OCI-LY7 (cell line): ENCODE data around the gene YPEL4.

Source experiments
- EZH2phosphoT487 ChIP-seq: fragments of 200-600 bp; sonication (generic); IDR thresholded peaks from 2 replicates; pipeline ENCODE4 v1.6.1; 2018; ENCODE audit warnings: low read depth, borderline replicate concordance, mild to moderate bottlenecking, mixed run types, antibody characterized with exemption, low read length, moderate library complexity, mixed read lengths
- TF ChIP-seq, protein P1 (sequence below): fragments of 200-600 bp; sonication (generic); conservative IDR thresholded peaks from 2 replicates; pipeline ENCODE4 v1.5.1; 2014; ENCODE audit warnings: mild to moderate bottlenecking, antibody characterized with exemption, low read length, moderate library complexity, mixed read lengths

- TF ChIP-seq, protein P1, sequence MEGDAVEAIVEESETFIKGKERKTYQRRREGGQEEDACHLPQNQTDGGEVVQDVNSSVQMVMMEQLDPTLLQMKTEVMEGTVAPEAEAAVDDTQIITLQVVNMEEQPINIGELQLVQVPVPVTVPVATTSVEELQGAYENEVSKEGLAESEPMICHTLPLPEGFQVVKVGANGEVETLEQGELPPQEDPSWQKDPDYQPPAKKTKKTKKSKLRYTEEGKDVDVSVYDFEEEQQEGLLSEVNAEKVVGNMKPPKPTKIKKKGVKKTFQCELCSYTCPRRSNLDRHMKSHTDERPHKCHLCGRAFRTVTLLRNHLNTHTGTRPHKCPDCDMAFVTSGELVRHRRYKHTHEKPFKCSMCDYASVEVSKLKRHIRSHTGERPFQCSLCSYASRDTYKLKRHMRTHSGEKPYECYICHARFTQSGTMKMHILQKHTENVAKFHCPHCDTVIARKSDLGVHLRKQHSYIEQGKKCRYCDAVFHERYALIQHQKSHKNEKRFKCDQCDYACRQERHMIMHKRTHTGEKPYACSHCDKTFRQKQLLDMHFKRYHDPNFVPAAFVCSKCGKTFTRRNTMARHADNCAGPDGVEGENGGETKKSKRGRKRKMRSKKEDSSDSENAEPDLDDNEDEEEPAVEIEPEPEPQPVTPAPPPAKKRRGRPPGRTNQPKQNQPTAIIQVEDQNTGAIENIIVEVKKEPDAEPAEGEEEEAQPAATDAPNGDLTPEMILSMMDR, result no peak
- TF ChIP-seq EZH2phosphoT487, result no peak
These were observed 29.2 kb downstream of the YPEL4 start for GRCh38 chr11:57620467-57620866.
